Kidney capillary endothelial cell (primary cell): ENCODE data around the gene TP53I3.
A peak's percentile ranks its signal among the peaks of the same experiment; 100 is the strongest.
"Not testable (repeated sequence)": the region's sequence is repeated elsewhere in the genome, so short reads cannot be mapped to it uniquely, and the experiment has no call there.

ENCODE experiments used
- DNase-seq: peaks from one replicate; pipeline ENCODE4 v3.0.0-alpha.2; 2018; ENCODE audit warnings: low spot score

The TP53I3 gene

GRCh38 chr2:24052951-24053350 is 31.7 kb downstream of the TP53I3 start:
- DNase-seq, result no peak

- DNase-seq, result no peak
Measured at GRCh38 chr2:24051833-24052232, 32.8 kb downstream of the TP53I3 start.

- no peak for DNase-seq
Measured at GRCh38 chr2:24050041-24050979, 34.3 kb downstream of the TP53I3 start.

GRCh38 chr2:24049485-24050021 is 35.1 kb downstream of the TP53I3 start, which contains the start of gene FKBP1B:
Gene FKBP1B (plus strand): TSS chr2:24049741. CDS start chr2:24049850, 109 bp downstream.
- peak; percentile 37 for DNase-seq

- DNase-seq, result no peak
Measured at GRCh38 chr2:24048769-24049484, 35.7 kb downstream of the TP53I3 start.

- DNase-seq, result no peak
Measured at GRCh38 chr2:24047703-24048033, 37.0 kb downstream of the TP53I3 start.

- peak; percentile 98 for DNase-seq
Measured at GRCh38 chr2:24046930-24047702, 37.5 kb downstream of the TP53I3 start, which contains the start of gene WDCP. Gene WDCP (minus strand): TSS chr2:24047391. CDS start chr2:24039494, 7,897 bp downstream.

- DNase-seq, result no peak
Measured at GRCh38 chr2:24046599-24046929, 38.1 kb downstream of the TP53I3 start.

GRCh38 chr2:24045511-24046508 is 38.8 kb downstream of the TP53I3 start:
- DNase-seq, result no peak

- not testable (repeated sequence) for DNase-seq
Measured at GRCh38 chr2:24043133-24043532, 41.5 kb downstream of the TP53I3 start.

- no peak for DNase-seq
Measured at GRCh38 chr2:24040511-24040910, 44.1 kb downstream of the TP53I3 start.

GRCh38 chr2:24038786-24039499 is 45.7 kb downstream of the TP53I3 start:
- no peak for DNase-seq
